A549 treated with GW870086 at 1 μM for 4 hours (cell line): ENCODE results near the gene VTA1. TPM values are rescaled to one million over a fixed set of nuclear protein-coding genes. Genes with fewer than 3 reads are reported as not detected.

Source experiments
- total RNA-seq: library from RNA; stranded (reverse); fragments of 200-300 nt; extraction: Qiagen RNA extraction; gene quantifications from 5 replicates; pipeline ENCODE4 v1.2.3, GENCODE V29; 2022; ENCODE audit warnings: low read depth

The VTA1 gene
- total RNA-seq = 41.0 to 44.7 TPM (median 41.6 TPM) in 5 replicates

GRCh38 chr6:142146828-142147662 lies at the start of gene VTA1, which contains the start of gene NMBR:
VTA1 (plus strand) TSS chr6:142147263; CDS start chr6:142147288, 25 bp downstream.
NMBR (minus strand) TSS chr6:142147122; CDS start chr6:142088658, 58,464 bp downstream.

GRCh38 chr6:142132625-142133024 lies 14.4 kb upstream of the VTA1 start, which contains the start of gene GJE1:
GJE1 (plus strand) TSS chr6:142132925; CDS start chr6:142133159, 234 bp downstream.

Other genes with a start within 250 kb of the VTA1 start
- gene GJE1, start 14.3 kb upstream of the VTA1 start, total RNA-seq = not detected in 5 replicates
- gene NMBR, start 141 bp upstream of the VTA1 start, total RNA-seq = not detected in 5 replicates
- gene ADGRG6, start 154.7 kb downstream of the VTA1 start, total RNA-seq = 38.2 to 62.5 TPM (median 55.0 TPM) in 5 replicates